Loucy (cell line): ENCODE measurements around the gene RBM19.

Experiments
- EZH2phosphoT487 ChIP-seq: fragments of 200-600 bp; IDR thresholded peaks from 2 replicates; pipeline ENCODE4 v1.6.1; 2018; ENCODE audit warnings: antibody characterized with exemption, mild to moderate bottlenecking, moderate library complexity, borderline replicate concordance
- TF ChIP-seq, protein P1 (sequence below): fragments of 200-600 bp; sonication (generic); conservative IDR thresholded peaks from 2 replicates; pipeline ENCODE4 v1.5.1; 2014; ENCODE audit warnings: mild to moderate bottlenecking, antibody characterized with exemption, low read length

DNA sequence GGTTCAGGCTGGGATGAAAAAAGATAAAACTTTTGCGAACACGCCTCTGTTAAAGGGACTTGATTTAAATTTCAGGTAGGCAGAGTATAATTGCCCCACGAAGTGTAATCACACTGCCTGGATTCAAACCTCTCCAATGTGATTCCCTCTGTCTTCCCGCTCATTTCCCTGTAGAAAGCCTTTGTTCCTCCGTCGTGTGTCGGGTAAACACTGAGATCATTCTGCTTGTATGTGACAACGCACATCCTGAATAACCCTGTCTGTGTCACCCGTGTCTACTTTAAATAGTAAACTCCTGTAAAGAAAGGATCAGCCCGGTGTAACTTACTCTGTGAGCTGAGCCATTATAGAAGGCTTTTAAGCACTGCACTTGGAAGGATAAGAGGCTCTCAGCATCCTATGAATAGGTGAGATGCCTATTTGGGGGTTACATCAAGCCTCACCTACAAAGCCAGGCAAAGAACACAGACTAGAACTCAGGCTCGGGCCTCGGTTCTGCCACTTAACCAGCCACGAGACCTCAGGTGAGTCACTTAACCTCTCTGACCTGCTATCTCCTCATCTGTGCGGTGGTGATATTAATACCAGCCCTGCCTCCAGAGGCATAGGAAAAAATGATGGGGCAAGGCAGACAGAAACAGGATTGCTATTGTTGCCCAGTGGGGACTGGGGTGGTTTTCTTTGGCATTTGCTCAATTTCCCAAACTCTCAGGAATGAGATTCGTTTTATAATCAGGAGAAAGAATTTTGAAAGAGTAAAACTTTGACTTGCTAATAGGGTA, 74.2 kb downstream of the RBM19 start:
- TF ChIP-seq, protein P1, sequence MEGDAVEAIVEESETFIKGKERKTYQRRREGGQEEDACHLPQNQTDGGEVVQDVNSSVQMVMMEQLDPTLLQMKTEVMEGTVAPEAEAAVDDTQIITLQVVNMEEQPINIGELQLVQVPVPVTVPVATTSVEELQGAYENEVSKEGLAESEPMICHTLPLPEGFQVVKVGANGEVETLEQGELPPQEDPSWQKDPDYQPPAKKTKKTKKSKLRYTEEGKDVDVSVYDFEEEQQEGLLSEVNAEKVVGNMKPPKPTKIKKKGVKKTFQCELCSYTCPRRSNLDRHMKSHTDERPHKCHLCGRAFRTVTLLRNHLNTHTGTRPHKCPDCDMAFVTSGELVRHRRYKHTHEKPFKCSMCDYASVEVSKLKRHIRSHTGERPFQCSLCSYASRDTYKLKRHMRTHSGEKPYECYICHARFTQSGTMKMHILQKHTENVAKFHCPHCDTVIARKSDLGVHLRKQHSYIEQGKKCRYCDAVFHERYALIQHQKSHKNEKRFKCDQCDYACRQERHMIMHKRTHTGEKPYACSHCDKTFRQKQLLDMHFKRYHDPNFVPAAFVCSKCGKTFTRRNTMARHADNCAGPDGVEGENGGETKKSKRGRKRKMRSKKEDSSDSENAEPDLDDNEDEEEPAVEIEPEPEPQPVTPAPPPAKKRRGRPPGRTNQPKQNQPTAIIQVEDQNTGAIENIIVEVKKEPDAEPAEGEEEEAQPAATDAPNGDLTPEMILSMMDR = no peak
- TF ChIP-seq EZH2phosphoT487 = no peak
